Endometrium (tissue), 2 donors: ENCODE measurements around the gene EPB41L4A.

Experiments
- FAIRE-seq: peaks from 2 replicates; lab custom pipeline; 2012; peaks lifted over from hg19 to GRCh38; lab: Jason Lieb, UNC
- donor health status: control.
- donor health status: control.

EPB41L4A gene

GRCh38 chr5:112205846-112206245 lies 213.2 kb downstream of the EPB41L4A start:
- no peak for FAIRE-seq

GRCh38 chr5:112203229-112203628 lies 215.8 kb downstream of the EPB41L4A start:
- FAIRE-seq, result no peak

DNA sequence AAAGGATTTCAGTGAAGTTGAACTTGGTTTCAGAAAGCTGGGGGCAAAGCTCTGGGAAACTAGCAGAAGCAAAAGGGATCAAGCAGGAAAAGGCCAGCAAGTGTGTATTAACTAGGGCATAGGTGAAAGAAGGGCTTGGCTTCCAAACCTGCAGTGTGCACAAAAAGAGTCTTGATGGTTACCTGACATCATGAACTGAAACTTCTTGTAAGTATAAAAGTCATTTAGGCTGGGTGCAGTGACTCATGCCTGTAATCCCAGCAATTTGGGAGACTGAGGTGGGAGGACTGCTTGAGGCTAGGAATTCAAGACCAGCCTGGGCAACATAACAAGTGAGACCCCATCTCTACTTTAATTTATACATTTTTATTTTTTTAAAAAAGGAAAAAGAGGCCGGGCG lies 216.4 kb downstream of the EPB41L4A start:
- no peak for FAIRE-seq

GRCh38 chr5:112201141-112201540 lies 217.9 kb downstream of the EPB41L4A start:
- no peak for FAIRE-seq

GRCh38 chr5:112200131-112200530 lies 218.9 kb downstream of the EPB41L4A start:
- no peak for FAIRE-seq

DNA sequence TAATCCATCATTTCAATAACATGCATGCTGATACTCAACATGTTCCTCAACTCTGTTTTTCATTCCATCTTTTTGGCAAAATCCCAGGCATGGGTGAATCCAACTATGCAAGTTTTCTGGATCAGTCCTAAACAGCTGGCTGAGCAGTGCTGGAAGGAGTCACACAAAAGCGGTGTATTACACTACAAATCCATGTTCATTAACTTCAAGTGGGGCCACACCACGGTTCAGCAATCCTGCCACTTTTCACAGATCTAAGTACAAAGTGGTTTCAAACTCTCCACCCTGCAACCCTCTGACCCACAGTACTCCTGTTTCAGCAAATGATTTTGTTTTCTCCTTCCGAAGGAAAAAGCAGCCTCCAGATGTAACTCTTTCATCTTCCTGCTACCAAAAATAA lies 222.5 kb downstream of the EPB41L4A start:
- FAIRE-seq, result no peak

DNA sequence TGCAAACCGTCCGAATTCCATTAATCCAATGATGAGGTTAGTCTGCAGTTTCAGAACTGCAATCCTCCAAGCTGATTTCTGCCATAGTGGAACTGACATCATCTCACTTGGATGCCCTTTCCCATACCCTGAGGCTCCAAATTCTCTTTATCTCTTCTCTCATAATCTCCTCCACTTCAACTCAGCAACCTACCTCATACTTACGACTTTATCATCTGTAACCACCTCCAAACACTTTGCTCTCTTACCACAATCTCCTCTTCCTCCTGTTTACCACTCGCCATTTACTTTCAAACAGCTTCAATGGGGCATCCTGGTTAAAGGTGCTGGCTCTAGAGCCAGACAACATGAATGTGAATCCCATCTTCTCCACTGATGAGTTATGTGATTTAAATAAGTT lies 223.2 kb downstream of the EPB41L4A start:
- no peak for FAIRE-seq

GRCh38 chr5:112192866-112193265 lies 226.2 kb downstream of the EPB41L4A start:
- no peak for FAIRE-seq

GRCh38 chr5:112192072-112192471 lies 227.0 kb downstream of the EPB41L4A start:
- FAIRE-seq, result no peak

- FAIRE-seq, result no peak
These were observed 229.7 kb downstream of the EPB41L4A start for GRCh38 chr5:112189391-112189790.

DNA sequence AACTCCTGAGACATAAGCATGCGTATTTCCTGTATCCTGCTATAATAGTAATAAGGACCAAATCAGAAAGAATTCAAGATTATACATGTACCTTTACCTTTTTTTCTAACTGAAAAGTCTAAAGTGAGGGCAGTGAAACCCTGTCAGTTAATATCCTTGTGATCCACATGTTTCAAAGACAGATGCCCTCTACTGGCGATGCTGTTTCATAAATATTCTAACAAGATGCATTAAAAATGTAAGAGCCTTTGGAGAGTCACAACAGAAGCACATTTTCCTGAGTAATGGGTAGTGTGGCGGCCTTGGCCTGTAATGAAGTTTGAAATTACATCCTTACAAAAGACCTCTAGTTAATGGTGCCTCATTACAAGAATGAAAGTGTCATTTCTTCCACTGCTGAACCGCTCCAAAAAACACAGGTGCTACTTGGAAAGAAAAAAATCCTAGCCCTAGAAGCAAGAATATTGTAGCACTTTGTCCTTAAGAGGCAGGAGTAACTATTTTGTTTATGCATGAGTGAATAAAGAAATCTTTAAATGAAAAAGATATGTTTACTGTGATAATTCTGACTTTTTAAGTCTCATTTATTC lies 232.6 kb downstream of the EPB41L4A start:
- peak; percentile 68 for FAIRE-seq

GRCh38 chr5:112183874-112184273 lies 235.2 kb downstream of the EPB41L4A start:
- no peak for FAIRE-seq

GRCh38 chr5:112183103-112183711 lies 235.9 kb downstream of the EPB41L4A start:
- no peak for FAIRE-seq

DNA sequence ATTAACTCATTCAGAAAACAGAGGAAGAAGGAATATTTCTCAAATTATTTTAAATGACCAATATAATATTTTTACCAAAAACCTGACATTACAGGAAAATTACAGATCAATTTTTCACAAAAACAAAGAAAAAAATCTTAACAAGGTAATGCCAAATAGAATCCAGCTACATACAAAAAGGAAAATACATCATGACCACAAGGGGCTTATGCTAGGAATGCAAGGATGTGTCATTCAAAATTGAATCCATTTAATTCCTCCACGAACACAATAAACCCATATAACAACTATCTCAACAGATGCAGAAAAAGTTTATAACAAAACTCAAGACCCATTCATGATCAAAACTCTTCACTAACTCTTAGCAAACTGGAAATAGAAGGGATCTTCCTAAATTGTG lies 239.8 kb downstream of the EPB41L4A start:
- FAIRE-seq, result peak; percentile 23

GRCh38 chr5:112174959-112175594 lies 244.0 kb downstream of the EPB41L4A start:
- no peak for FAIRE-seq

DNA sequence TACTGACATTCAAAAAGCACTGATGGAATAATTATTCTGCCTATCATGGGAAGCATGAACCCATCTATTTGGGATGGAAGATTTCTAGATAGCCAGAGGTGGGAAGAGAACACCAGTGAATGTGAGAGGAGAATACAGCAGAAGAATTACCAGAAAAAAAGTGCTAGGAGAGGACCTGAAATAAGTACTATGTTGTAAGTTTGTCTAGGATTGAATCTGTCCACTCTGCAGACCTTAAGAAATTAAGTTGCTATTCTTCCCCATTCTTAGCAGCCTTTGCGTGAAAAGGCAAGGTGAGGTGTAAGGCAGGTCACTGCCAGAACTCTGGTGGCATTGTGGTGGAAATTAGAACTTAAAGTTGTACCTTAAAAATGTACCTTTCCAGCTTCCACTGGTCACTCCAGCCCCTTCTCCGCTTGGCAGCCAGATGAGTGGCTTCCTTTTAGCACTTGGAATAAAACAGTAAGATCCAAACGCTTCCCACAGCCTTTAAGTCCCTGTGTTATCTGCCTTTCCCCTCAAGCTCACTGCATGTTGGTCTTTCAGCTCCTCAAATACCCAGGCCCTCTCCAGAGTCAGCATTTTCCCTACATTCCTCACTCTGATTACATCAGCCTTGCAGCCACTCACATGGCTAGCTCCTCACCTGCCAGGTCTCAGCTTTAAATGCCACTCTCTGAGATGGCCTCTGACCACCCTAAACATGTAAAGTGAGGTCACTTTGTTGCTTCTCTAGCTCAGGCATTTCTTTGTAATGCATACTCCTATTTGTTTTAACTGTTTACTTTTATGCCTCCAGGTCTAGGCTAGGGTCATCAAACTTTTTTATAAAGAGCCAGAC lies 253.0 kb downstream of the EPB41L4A start:
- FAIRE-seq, result no peak

DNA sequence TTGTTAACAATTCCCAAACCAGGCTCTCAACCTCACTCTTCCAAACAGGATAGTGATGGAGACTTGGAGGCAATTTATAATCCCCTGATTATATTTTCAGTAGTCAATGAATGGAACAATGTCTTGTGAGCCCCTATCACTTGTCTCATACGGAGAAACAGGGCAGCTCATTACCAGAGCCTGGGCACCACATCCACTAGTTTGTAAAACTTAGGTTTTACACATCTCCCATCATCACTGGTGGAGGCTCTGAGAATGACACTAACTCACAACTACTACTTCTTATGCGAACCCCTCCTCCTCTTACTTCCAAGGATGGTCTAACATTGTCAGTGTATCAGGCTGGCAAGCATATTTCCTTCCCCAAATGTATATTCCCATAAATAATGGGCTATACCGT lies 253.7 kb downstream of the EPB41L4A start:
- no peak for FAIRE-seq

- FAIRE-seq, result no peak
These were observed 255.6 kb downstream of the EPB41L4A start for GRCh38 chr5:112163435-112163834.

- no peak for FAIRE-seq
These were observed 257.7 kb downstream of the EPB41L4A start for GRCh38 chr5:112161392-112161748.

GRCh38 chr5:112160652-112161391 lies 258.3 kb downstream of the EPB41L4A start:
- FAIRE-seq, result peak; percentile 88

DNA sequence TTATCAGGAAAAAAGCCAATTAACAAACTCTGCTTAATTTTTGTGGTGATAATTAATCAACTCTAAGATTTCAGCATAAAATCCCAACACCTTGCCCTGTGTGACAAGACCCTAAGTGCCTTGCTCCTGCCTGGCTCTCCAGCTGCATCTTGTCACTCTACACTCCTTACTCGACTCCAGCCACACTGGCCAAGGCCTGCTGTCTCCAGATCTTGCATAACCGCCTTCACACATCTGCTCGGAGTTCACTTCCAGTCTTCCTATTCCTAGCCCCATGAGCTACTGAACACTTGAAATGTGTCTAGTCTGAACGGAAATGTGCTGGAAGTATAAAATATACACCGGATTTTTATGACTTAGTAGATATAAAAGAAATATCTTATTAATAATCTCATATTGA lies 259.6 kb downstream of the EPB41L4A start:
- no peak for FAIRE-seq

DNA sequence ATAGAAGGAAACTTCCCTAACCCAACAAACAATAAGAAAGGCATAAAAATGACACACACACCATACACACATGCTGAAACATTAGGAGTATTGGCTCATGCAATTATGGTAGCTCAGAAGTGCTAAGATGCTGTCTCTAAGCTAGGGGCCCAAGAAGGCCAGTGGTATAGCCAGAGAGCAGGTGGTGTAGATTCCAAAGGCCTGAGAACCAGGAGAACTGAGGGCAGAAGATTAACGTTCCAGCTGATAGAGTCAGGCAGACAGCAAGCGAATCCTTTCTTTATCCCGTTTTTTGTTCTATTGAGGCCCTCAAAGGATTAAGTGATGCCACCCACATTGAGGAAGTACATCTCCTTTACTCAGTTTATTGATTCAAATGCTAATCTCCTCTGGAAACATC lies 262.9 kb downstream of the EPB41L4A start:
- no peak for FAIRE-seq
